CD4-positive, alpha-beta T cell (primary cell): ENCODE data around the gene CAPZB. TPM values are rescaled to one million over a fixed set of nuclear protein-coding genes. Genes with fewer than 3 reads are reported as not detected.

ENCODE experiments used
- ATAC-seq: fragments of 200-7000 bp; cut with Tn5 transposase; one replicate; pipeline ENCODE4 v1.10.0; 2022; ENCODE audit warnings: mild to moderate bottlenecking; ENCODE audit not compliant: poor library complexity
- CTCF ChIA-PET: fragments of 350-600 bp; sonication (Branson Sonifier 250); formaldehyde crosslinking; loops from one replicate; lab custom pipeline; 2021; ENCODE audit warnings: antibody characterized with exemption, inconsistent platforms; lab: Charles Lee
- POLR2A ChIA-PET: fragments of 350-600 bp; sonication (Branson Sonifier 250); formaldehyde crosslinking; loops from one replicate; lab custom pipeline; 2021; ENCODE audit warnings: antibody characterized with exemption, inconsistent platforms; lab: Charles Lee
- DNase-seq, 14 experiments: peaks; one replicate each; pipeline ENCODE4 v3.0.0-alpha.2; 2013 to 2020; ENCODE audit warnings: mixed read lengths in 2 of 14
- H3K27ac ChIP-seq, 2 donors: one replicate each; pipeline versions ENCODE4 v1.5.1 to v1.7.0; 2013; ENCODE audit warnings: low read length in 2 of 2, low read depth in 1 of 2, mild to moderate bottlenecking in 1 of 2
- H3K27me3 ChIP-seq, 2 experiments: 1 replicate in 1 of 2; 2 replicates in 1 of 2; pipeline versions ENCODE4 v1.6.1 to v1.7.0; 2013; ENCODE audit warnings: low read length in 2 of 2, control low read depth in 1 of 2, mild to moderate bottlenecking in 1 of 2, moderate library complexity in 1 of 2; ENCODE audit not compliant: insufficient read depth in 2 of 2, control insufficient read depth in 1 of 2
- H3K36me3 ChIP-seq: one replicate; pipeline ENCODE4 v1.6.1; 2013; ENCODE audit warnings: low read length, control low read depth; ENCODE audit not compliant: insufficient read depth
- H3K4me1 ChIP-seq: one replicate; pipeline ENCODE4 v1.6.1; 2013; ENCODE audit warnings: low read length, control low read depth; ENCODE audit not compliant: insufficient read depth
- H3K4me3 ChIP-seq: one replicate; pipeline ENCODE4 v1.5.1; 2013; ENCODE audit warnings: mild to moderate bottlenecking, low read length, moderate library complexity
- H3K9me3 ChIP-seq, 2 experiments: 1 replicate in 1 of 2; 2 replicates in 1 of 2; pipeline versions ENCODE4 v1.6.1 to v1.7.0; 2013; ENCODE audit warnings: low read length in 2 of 2, mild to moderate bottlenecking in 2 of 2, control low read depth in 1 of 2, moderate library complexity in 1 of 2; ENCODE audit not compliant: control insufficient read depth in 1 of 2, insufficient read depth in 1 of 2
- H3K27ac Mint-ChIP-seq: one replicate; pipeline ENCODE4 v1.8.0; 2020; ENCODE audit warnings: mixed read lengths
- H3K27me3 Mint-ChIP-seq: one replicate; pipeline ENCODE4 v1.8.0; 2021; ENCODE audit warnings: mixed read lengths
- H3K36me3 Mint-ChIP-seq: one replicate; pipeline ENCODE4 v1.8.0; 2021; ENCODE audit warnings: low read depth, mixed read lengths
- H3K4me1 Mint-ChIP-seq: one replicate; pipeline ENCODE4 v1.8.0; 2021; ENCODE audit warnings: low read depth, mixed read lengths
- H3K4me3 Mint-ChIP-seq: one replicate; pipeline ENCODE4 v1.8.0; 2020; ENCODE audit warnings: mild to moderate bottlenecking, mixed read lengths
- H3K9me3 Mint-ChIP-seq: one replicate; pipeline ENCODE4 v1.8.0; 2020; ENCODE audit warnings: mixed read lengths
- CTCF ChIP-seq: fragments of 200-600 bp; IDR thresholded peaks from one replicate; pipeline ENCODE4 v1.8.0; 2022; ENCODE audit warnings: antibody characterized with exemption, mild to moderate bottlenecking
- intact Hi-C, 2 experiments: fragments of 100-400 bp; cut with DNase I in 1 of 2; cut with micrococcal nuclease in 1 of 2; formaldehyde crosslinking; loops; one replicate each; pipeline versions ENCODE4 v1.15.1 to v1.9.0; 2023 to 2025; cut with DNase I, micrococcal nuclease
- total RNA-seq, 174 experiments: library from RNA in 2 of 174; stranded (reverse) in 2 of 174; gene quantifications; one replicate each; pipeline ENCODE4 v1.2.3 and lab custom pipeline; 2021 to 2026

Gene CAPZB
- total RNA-seq, 2 experiments from 2014 or later, result 168 to 173 TPM

DNA sequence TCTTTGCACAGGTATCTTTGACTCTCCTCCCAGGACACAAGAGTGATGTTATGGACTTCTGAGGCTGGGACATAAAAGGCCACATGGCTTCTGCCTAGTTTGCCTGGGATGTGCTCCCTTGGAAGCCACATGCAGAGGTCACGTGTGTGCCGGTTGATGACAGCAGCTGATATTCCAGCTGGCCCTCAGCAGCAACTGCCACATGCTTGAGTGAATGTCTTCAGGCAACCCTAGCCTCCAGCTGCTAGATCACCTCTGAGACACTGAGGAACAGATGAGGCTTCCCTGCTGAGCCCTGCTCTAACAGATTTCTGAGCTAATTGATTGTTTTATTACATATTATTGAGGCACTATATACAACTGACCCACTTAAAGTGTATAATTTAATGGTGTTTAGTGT, 185.1 kb downstream of the CAPZB start:
- intact Hi-C loops, result no loop called here
- ChIA-PET POLR2A (interaction anchor here (0.9 kb wide), 1 partner anchor 12 kb away, joined by 3 read pairs; the partner anchor contains the start of genes AKR7A2 and SLC66A1), CTCF (no interaction called here)
- Histone ChIP-seq H3K9me3 (peaks cover 4% of the 10 kb centered on the region in 2 experiments), H3K27ac (no peak overlapping the region), H3K36me3 (peaks cover 19% of the 10 kb centered on the region), H3K27me3 (no peaks in the 10 kb centered on the region), H3K4me1 (no peaks in the 10 kb centered on the region), H3K4me3 (no peak overlapping the region)
- no peak for DNase-seq
- Mint-ChIP-seq H3K27me3 (no peaks in the 10 kb centered on the region), H3K4me3 (no peak overlapping the region), H3K36me3 (peaks cover 57% of the 10 kb centered on the region), H3K9me3 (peaks cover 3% of the 10 kb centered on the region), H3K27ac (no peak overlapping the region), H3K4me1 (no peaks in the 10 kb centered on the region)
- ATAC-seq, result no peak
- TF ChIP-seq CTCF, result no peak

- POLR2A ChIA-PET, result no interaction called here
- no peaks in the 10 kb centered on the region for H3K27me3 ChIP-seq
- TF ChIP-seq CTCF, result no peak
- intact Hi-C loops, result no loop called here
- H3K9me3 ChIP-seq, result peaks cover 14 to 26% of the 10 kb centered on the region in 2 experiments
- H3K27ac ChIP-seq, result no peak overlapping the region
- peaks cover 49% of the 10 kb centered on the region for H3K36me3 Mint-ChIP-seq
- no peak overlapping the region for H3K27ac Mint-ChIP-seq
- no peak overlapping the region for H3K4me3 ChIP-seq
- H3K9me3 Mint-ChIP-seq, result peaks cover 12% of the 10 kb centered on the region
- no peak for DNase-seq
- H3K4me1 ChIP-seq, result no peaks in the 10 kb centered on the region
- peaks cover 3% of the 10 kb centered on the region for H3K27me3 Mint-ChIP-seq
- no peak for ATAC-seq
- H3K4me1 Mint-ChIP-seq, result no peaks in the 10 kb centered on the region
- no peak overlapping the region for H3K4me3 Mint-ChIP-seq
- CTCF ChIA-PET, result no interaction called here
- H3K36me3 ChIP-seq, result no peaks in the 10 kb centered on the region
Measured at GRCh38 chr1:19294638-19295037, 190.7 kb downstream of the CAPZB start.

DNA sequence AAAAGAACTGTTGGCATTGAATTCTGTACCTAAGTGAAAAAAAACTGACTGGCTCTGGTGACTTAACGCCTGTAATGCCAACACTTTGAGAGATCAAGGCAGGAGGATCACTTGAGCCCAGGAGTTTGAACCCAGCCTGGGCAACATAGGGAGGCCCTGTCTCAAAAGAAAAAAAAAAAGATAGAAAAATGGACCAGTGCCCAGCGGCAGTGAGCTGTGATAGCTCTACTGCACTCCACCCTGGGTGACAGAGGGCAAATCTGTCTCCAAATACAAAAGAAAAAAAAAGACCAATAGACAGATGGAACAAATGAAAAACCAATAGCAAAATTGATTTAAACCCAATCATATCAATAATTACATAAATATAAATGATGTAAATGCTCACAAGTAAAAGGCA, 196.1 kb downstream of the CAPZB start:
- no peaks in the 10 kb centered on the region for H3K36me3 ChIP-seq
- H3K27ac Mint-ChIP-seq, result no peak overlapping the region

More for the DNA sequence above, 196.1 kb downstream of the CAPZB start:
- peaks cover under 1 to 18% of the 10 kb centered on the region in 2 experiments for H3K9me3 ChIP-seq
- H3K4me3 ChIP-seq, result peak overlapping the region; percentile 42
- no peak for ATAC-seq
- Mint-ChIP-seq H3K27me3 (peaks cover 14% of the 10 kb centered on the region), H3K4me3 (peak overlapping the region; percentile 31), H3K36me3 (peaks cover 21% of the 10 kb centered on the region), H3K9me3 (peaks cover 1% of the 10 kb centered on the region), H3K4me1 (peaks cover 9% of the 10 kb centered on the region)
- intact Hi-C loops, result no loop called here
- H3K4me1 ChIP-seq, result peaks cover 8% of the 10 kb centered on the region
- no peak overlapping the region for H3K27ac ChIP-seq
- DNase-seq, result no peak
- peaks cover 0 to 9% of the 10 kb centered on the region in 2 experiments for H3K27me3 ChIP-seq
- ChIA-PET POLR2A (no interaction called here), CTCF (interaction anchor here (1.2 kb wide), 1 partner anchor 24 kb away, joined by 3 read pairs; no protein-coding TSS in a partner anchor)
- TF ChIP-seq CTCF, result no peak

Other genes starting within 250 kb of the CAPZB start
- 10 to 100 TPM; 21.9 to 22.2 TPM for gene EMC1, start 234.0 kb downstream of the CAPZB start, total RNA-seq
- gene MRTO4, start 233.7 kb downstream of the CAPZB start, total RNA-seq, result 10 to 100 TPM; 10.2 to 12.0 TPM
- gene AKR7A3, start 196.8 kb downstream of the CAPZB start, total RNA-seq, result 1 to 10 TPM in 1 of 2 experiments, under 1 TPM in 1; 0.84 to 1.4 TPM
- gene AKR7A2, start 173.4 kb downstream of the CAPZB start, total RNA-seq, result 10 to 100 TPM; 11.1 to 11.8 TPM
- 1 to 10 TPM; 2.3 to 3.7 TPM for gene SLC66A1, start 173.2 kb downstream of the CAPZB start, total RNA-seq
- gene NBL1, start 158.8 kb upstream of the CAPZB start, total RNA-seq, result 10 to 100 TPM; 26.4 to 29.7 TPM
- gene HTR6, start 179.3 kb upstream of the CAPZB start, total RNA-seq, result 1 to 10 TPM; 2.1 to 2.2 TPM